IPS-18c (cell line): ENCODE measurements around the gene PSTK.

Source experiments
- H3K4me3 ChIP-seq: 2 replicates; pipeline ENCODE4 v1.7.0; 2013; ENCODE audit warnings: low read depth, mild to moderate bottlenecking, low read length, moderate library complexity; ENCODE audit not compliant: insufficient read depth
- H3K9me3 ChIP-seq: one replicate; pipeline ENCODE4 v1.6.1; 2013; ENCODE audit warnings: mild to moderate bottlenecking, low read length, moderate library complexity; ENCODE audit not compliant: control insufficient read depth, insufficient read depth

PSTK gene

GRCh38 chr10:123038782-123039631 is 58.8 kb downstream of the PSTK start:
- Histone ChIP-seq H3K4me3 (no peak overlapping the region), H3K9me3 (no peaks in the 10 kb centered on the region)

- no peak overlapping the region for H3K4me3 ChIP-seq
- H3K9me3 ChIP-seq: no peaks in the 10 kb centered on the region
These were observed 59.4 kb downstream of the PSTK start for GRCh38 chr10:123039632-123039930.
